VCaP (cell line): ENCODE measurements around the gene CCDC82.
A peak's percentile ranks its signal among the peaks of the same experiment; 100 is the strongest.

Experiments used
- H3K27ac ChIP-seq: fragments of 450-650 bp; 2 replicates; pipeline ENCODE4 v1.5.1; 2017
- CTCF ChIP-seq: fragments of 450-650 bp; conservative IDR thresholded peaks from 2 replicates; pipeline ENCODE4 v1.5.1; 2017; ENCODE audit warnings: mild to moderate bottlenecking, moderate library complexity

Gene CCDC82

DNA sequence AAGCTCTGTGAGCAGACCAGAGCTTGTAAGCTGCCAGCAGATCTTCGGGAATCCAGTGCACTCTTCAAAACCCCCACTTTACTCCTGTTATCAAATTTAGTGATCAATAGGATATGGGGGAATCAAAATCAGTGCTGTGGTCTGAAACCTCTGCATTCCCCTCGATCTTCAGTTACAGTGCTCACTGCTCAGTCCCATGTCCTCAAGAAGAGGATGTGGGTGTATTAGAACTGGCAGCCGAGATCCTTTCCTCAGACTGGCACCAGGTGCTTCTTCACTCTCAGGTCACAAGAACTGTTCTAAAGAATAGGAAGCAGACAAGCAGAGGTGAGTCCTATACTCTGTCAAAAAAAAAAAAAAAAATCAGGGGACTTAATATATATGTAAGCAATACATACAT is 31.4 kb downstream of the CCDC82 start:
- no peak for TF ChIP-seq CTCF
- H3K27ac ChIP-seq: no peak overlapping the region

GRCh38 chr11:96357794-96358193 is 31.9 kb downstream of the CCDC82 start:
- H3K27ac ChIP-seq: no peak overlapping the region
- TF ChIP-seq CTCF: no peak

- no peak for TF ChIP-seq CTCF
Measured at GRCh38 chr11:96356848-96357247, 32.9 kb downstream of the CCDC82 start.

GRCh38 chr11:96342961-96343711 is 46.6 kb downstream of the CCDC82 start, which contains the start of gene MAML2:
Gene MAML2 (minus strand): TSS chr11:96343195. CDS start chr11:96341895, 1,300 bp downstream.
- peak within 1 kb of the TSS; percentile 85 for H3K27ac ChIP-seq
- TF ChIP-seq CTCF: peak; percentile 98

More at GRCh38 chr11:96356848-96357247, 32.9 kb downstream of the CCDC82 start:
- H3K27ac ChIP-seq: no peak overlapping the region

DNA sequence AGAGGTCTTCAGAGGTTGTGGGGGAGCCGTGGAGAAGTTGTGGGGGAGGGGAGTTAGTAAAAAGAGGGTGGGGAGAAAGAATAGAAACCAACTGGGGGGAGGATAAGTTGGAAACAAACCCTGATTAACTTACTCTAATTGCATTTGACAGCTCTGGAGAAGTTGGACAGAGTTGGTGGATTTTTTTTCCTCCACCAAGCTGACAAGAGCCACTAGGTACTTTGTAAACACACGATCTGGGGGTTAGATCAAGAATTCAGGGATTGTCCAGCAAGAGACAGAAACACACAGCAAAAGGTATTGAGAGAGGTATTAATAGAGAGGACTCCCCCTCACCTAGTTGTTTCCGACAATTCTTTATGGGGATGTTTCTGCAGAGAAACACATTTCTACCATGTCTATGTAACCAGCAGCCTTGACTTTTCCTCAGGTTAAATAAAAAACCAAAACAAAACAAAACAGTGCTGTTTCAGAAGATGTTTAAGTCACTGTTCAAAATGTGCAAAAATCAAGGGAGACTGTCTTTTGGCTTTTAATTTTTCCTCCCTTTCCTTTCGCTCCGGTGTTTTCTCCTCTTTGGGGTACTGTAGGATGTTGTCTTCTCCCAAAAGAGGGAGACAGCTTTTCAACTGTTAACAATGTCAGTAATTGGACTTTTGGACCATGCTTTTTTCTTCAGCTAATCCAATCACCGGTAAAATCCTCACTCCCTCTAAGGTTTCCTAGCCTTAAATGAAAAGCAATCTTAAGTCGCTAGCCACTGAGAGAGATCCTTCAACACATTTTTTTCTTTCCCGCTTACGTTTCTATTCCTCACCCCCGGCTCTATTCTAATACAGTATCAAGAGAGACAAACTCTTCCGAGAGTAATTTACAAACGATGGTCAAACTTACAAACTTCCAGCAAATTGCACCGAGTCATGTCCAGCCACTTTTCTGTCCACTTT is 47.4 kb downstream of the CCDC82 start:
- 0 out of 2 replicates have a peak, but pooled peaks have one; percentile 3 for TF ChIP-seq CTCF
- peak overlapping the region; percentile 85 for H3K27ac ChIP-seq

GRCh38 chr11:96341211-96342013 is 48.3 kb downstream of the CCDC82 start:
- peak overlapping the region; percentile 85; the same call in 1 of the 2 replicates for H3K27ac ChIP-seq
- peak; percentile 39; the same call in 1 of the 2 replicates for TF ChIP-seq CTCF
